Myocyte (in vitro differentiated cells): ENCODE data around the gene SEC14L6. TPM values are rescaled to one million over a fixed set of nuclear protein-coding genes. Genes with fewer than 3 reads are reported as not detected.
"Not testable (repeated sequence)": the region's sequence is repeated elsewhere in the genome, so short reads cannot be mapped to it uniquely, and the experiment has no call there.

Experiments
- DNase-seq: peaks from one replicate; pipeline ENCODE4 v3.0.0-alpha.2; 2012; ENCODE audit warnings: low read depth
- polyA plus RNA-seq: library from polyadenylated mRNA; unstranded; fragments of >200 nt; gene quantifications from one replicate; pipeline ENCODE4 v1.2.1, GENCODE V29; 2012; ENCODE audit warnings: missing spikeins
- total RNA-seq: library from RNA; depleted of rRNA; stranded (reverse); fragments of >200 nt; gene quantifications from 2 replicates; pipeline ENCODE4 v1.2.3, GENCODE V29; 2014

SEC14L6 gene
- total RNA-seq, result not detected in 2 replicates
- not detected for polyA plus RNA-seq

DNA sequence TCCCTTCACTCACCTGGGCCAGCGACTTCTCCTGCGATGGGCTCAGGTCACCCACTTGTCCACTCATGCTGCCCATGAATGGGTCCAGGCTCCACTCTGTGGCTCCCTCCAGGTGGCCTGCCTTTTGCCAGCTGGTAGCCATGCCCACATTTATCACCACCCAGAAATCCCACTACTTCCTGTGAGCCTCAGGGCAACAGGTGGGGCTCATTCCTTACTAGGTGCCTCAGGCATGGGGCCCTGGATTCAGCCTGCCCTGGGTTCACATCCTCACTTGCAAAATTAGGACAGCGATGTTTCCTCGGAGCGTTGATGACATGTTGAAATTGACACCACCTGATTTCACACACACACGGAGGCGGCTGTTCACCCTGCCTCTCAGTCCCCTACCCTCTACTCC, at the start of gene SEC14L6:
SEC14L6 (minus strand) TSS at position 126 of the 400 bp plus-strand sequence; CDS start at position 67, 59 bp downstream.
- DNase-seq, result no peak

DNA sequence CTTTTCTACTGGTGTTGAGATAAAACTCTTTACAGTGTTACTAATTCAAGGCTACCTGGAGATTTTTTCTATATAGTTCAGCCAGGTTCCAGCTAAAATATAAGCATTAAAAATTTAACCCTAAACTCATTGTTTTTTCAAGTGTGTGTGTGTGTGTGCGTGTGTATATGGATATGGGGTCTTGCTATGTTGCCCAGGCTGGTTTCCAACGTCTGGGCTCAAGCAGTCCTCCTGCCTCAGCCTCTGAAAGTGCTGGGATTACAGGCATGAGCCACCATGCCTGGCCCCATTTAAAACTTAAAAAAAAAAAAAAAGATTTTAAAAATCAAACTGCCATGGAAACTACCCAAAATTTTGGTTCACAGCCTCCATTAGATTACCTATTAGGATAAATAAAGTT, 49.7 kb upstream of the SEC14L6 start:
- no peak for DNase-seq

- DNase-seq, result not testable (repeated sequence)
Observed at GRCh38 chr22:30592360-30592713, 45.8 kb upstream of the SEC14L6 start.

DNA sequence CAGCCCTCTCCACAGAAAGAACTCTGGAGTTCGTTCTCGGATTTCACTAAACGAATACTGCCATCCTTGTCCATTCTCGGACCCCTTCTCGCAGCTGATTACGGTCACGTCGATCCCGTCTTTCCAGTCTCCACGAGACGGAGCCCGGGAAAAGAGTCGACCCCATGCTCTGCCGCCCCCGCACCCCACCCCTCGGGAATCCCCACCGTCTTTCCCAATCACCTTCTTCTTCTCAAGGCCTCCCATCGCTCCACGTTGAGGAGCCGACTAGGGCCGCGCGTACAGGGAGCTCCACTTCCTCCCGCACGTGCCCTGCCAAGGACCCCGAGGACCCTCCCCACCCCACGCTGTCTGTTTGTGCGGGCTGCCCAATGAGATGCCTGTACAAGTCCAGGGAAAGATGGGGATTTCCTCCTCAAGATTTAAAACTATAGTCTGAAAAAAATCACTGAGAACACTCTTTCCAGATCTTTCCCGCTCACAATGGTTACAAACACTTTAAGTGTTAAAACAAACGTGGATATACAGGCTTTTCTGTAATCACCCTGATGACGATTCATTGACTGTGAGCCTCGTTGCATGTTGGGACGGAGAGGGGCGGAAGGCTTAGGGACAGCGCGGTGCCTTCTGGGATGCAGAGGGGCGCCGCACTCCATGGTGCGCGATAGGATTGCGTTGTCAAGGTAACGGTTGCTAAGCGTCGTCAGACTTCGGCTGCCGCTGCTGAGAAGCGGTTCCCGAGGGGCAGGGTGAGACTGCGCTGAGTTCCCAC, 45.2 kb upstream of the SEC14L6 start, which contains the start of gene PES1:
PES1 (minus strand) TSS at position 323 of the 772 bp plus-strand sequence; CDS start at position 246, 77 bp downstream.
- peak; percentile 99 for DNase-seq

DNA sequence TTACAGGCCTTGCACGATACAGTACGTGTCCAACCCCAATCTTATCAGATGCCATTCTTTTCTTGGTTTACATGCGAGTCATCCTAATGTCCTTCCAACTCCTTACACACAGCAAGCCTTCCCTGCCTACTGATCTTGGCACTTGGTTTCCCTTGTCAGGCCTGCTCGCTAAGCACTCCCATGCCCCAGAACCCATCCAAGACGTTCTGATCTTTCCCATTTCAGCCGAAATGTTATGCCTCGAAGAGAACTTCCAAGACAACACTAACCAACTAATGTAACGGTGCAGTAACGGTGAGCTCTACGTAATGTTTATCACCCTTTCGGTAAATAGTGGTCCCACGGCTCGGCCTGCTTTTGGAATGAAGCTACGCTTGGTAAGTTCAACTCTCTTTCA, 44.6 kb upstream of the SEC14L6 start:
- DNase-seq, result no peak

GRCh38 chr22:30586414-30586813, 39.9 kb upstream of the SEC14L6 start:
- no peak for DNase-seq

- no peak for DNase-seq
Observed at GRCh38 chr22:30584441-30584840, 37.9 kb upstream of the SEC14L6 start.

DNA sequence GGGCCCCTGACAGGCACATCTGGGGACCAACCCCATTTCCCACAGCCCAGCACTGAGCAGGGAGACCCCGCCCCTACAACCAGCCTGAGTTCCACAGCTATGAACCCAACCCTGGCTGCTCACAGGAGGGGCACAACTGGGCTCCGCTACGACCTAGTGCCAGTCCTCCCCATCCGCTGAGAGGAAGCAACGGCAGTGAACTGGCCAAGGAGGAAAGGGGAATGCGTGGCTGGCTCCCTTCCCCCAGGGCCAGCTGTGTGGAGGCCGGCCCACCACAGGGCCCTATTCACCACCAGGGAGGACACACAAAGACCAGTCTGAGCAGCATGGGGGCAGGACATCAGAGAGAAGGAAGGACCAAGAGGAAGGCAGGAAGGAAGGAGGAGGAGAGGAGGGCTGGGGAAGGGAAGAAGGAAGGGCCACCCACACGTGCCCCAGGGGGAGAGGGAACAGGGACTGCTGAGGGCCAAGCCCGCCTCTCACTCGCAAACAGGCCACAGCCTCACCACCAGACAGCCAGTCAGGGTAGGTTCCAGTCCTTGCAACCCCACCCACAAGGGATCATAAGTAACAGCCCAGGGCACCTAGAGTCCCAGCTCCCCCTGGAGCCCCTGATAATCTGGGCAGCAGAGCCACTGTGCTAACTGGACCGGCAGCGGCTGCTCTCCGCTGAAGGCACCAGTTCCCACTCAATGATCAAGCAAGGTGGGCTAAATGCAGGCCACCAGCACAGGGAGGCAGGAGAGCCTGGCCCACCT, 36.4 kb upstream of the SEC14L6 start:
- no peak for DNase-seq

DNA sequence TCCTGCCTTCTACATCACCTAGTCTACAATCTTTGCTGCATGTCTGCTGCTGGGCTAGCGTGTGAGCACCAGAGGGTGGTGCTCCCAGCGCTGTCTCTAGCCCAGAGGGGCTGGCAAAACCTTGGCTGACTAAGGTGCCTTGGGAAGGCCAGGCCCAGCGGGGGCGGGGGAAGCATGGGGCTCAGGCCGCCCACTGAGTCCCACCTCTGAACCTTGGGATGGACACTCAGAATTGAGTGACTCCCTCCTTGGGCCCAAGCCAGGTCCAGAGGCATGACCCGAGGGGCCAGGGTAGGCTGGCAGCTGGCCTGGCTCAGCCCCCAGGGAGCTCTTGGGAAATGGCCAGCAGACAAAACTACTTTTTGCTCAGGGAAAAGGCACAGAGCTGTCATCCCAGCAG, 35.5 kb upstream of the SEC14L6 start:
- no peak for DNase-seq

DNA sequence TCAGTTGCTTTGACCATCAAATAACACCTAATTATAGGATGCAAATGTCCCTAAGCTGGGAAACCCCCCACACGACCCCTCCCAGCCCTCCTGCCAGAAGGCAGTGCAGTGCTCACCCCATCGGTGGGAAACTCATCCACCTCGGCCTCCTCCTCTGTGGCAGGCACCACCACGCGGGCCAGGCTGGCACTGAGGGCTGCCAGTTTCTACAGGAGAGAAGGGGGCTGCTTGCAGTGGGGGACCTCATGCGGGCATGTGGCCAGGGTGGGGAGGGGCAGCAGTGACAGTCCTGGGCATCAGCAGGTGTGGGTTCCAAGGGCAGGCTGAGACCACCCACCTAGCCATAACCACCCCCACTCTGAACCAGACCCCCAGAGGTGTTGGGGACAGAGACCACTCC, 34.4 kb upstream of the SEC14L6 start:
- DNase-seq, result no peak

- no peak for DNase-seq
Observed at GRCh38 chr22:30578481-30578880, 31.9 kb upstream of the SEC14L6 start.

- DNase-seq, result peak; percentile 43
Observed at GRCh38 chr22:30575859-30576258, 29.3 kb upstream of the SEC14L6 start.

- peak; percentile 73 for DNase-seq
Observed at GRCh38 chr22:30574997-30575671, 28.6 kb upstream of the SEC14L6 start.

GRCh38 chr22:30574095-30574981, 27.8 kb upstream of the SEC14L6 start, which contains the start of gene GAL3ST1:
Gene GAL3ST1 (minus strand): TSS chr22:30574665. CDS start chr22:30557392, 17,273 bp downstream.
- no peak for DNase-seq

DNA sequence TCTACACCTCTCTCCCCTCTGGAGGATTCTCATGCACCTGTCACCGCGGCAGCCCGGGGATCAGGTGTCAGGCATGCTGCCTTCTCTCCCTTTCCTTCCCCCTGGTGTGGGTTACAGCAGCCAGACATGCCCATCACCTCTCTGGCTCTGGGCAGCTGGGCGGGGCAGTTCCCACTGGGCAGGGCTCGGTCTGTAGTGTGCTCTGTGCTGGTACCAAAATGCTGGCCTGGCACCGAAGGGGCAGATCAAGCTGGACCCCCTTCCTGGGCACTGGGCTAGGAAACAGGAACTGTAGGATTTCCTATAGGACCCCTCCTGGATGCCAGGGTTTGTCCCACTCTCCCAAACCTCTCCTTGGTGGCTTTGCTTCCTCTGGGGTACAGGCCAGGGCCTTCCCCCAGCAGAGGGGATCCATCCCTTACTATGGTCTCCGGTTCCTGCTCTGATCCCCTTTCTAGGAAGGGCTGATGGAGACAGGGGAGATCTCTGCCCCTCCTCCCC, 27.1 kb upstream of the SEC14L6 start:
- peak; percentile 58 for DNase-seq

GRCh38 chr22:30572840-30573593, 26.5 kb upstream of the SEC14L6 start:
- no peak for DNase-seq

GRCh38 chr22:30572210-30572609, 25.7 kb upstream of the SEC14L6 start:
- no peak for DNase-seq

DNA sequence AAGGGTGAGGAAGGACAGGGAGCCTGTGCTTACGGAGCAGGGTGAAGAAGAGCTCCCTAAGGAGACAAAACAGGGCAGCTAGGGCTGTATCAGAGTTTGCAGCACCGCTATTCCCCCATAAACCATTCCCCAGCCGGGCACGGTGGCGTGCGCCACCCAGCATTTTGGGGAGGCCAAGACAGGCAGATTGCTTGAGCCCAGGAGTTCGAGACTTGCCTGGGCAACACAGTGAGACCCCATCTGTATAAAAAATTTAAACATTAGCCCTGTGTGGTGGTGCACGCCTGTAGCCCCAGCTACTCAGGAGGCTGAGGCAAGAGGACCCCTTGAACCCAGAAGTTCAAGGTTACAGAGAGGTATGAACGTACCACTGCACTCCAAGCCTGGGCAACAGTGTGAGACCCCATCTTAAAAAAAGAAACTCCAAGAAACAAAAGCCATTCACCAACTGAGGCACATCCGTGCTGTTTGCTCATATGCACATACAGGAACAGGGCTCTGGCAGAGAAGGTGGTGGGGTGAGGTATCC, 23.2 kb upstream of the SEC14L6 start:
- no peak for DNase-seq

DNA sequence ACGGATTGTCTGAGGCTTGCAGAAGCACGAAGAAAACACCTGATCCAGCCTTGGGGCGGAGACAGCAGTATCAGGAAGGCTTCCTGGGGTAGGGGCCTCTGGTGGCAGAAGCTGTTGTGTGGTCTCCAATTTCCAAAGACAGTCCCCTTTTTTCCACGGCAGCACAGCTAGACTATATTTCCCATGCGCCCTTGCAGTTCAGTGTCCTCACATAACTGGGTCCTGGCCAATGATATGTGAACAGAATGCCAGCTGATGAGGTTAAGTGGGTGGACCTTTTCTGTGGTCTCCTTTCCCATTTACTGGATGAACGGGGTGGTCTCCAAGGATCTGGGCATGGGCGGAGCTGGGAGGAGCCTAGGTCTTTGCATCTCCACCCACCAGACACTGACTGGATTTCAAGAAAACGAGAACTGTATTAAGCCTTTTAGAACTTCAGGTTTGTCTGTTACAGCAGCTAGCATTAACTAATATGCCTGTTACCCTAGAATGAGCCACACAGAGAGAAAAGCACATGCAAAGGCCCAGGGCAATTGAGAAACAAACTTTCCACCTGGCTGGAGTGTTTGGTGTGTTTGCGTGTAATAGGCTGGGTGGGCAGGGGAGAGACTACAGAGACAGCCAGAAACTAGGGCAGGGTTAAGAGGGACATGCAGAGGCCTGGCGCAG, 21.7 kb upstream of the SEC14L6 start:
- DNase-seq, result no peak
